Lung (tissue), 12 donors: ENCODE data around the gene XPR1. TPM values are rescaled to one million over a fixed set of nuclear protein-coding genes. Genes with fewer than 3 reads are reported as not detected.

Experiments used
- ATAC-seq: fragments of 200-7000 bp; cut with Tn5 transposase; one replicate; pipeline ENCODE4 v1.9.1; 2020; ENCODE audit warnings: moderate number of reproducible peaks; ENCODE audit not compliant: insufficient read depth, low FRiP score
- DNase-seq, 3 donors: peaks; one replicate each; pipeline ENCODE4 v3.0.0-alpha.2; 2013 to 2017
- H3K27ac ChIP-seq, 2 donors: one replicate each; pipeline ENCODE4 v1.5.1; 2013; ENCODE audit warnings: mild to moderate bottlenecking in 2 of 2, moderate library complexity in 2 of 2, control low read depth in 1 of 2, inconsistent platforms in 1 of 2, low read depth in 1 of 2, low read length in 1 of 2
- H3K27me3 ChIP-seq, 3 donors: one replicate each; pipeline ENCODE4 v1.5.1; 2013; ENCODE audit warnings: low read length in 2 of 3; ENCODE audit not compliant: control insufficient read depth in 3 of 3, insufficient read depth in 3 of 3
- H3K36me3 ChIP-seq, 4 donors: one replicate each; pipeline ENCODE4 v1.5.1; 2013; ENCODE audit warnings: low read length in 4 of 4, mild to moderate bottlenecking in 1 of 4, moderate library complexity in 1 of 4; ENCODE audit not compliant: control insufficient read depth in 4 of 4, insufficient read depth in 4 of 4
- H3K4me1 ChIP-seq, 5 donors: one replicate each; pipeline ENCODE4 v1.5.1; 2013; ENCODE audit warnings: low read length in 5 of 5, mild to moderate bottlenecking in 2 of 5, moderate library complexity in 1 of 5; ENCODE audit not compliant: control insufficient read depth in 5 of 5, insufficient read depth in 5 of 5
- H3K4me3 ChIP-seq: one replicate; pipeline ENCODE4 v1.5.1; 2013; ENCODE audit warnings: mild to moderate bottlenecking, control low read depth, moderate library complexity
- H3K9ac ChIP-seq, 2 donors: one replicate each; pipeline ENCODE4 v1.5.1; 2013; ENCODE audit warnings: low read length in 2 of 2, control low read depth in 1 of 2; ENCODE audit not compliant: insufficient read depth in 1 of 2
- H3K9me3 ChIP-seq, 4 donors: one replicate each; pipeline ENCODE4 v1.5.1; 2013; ENCODE audit warnings: low read length in 3 of 4, mild to moderate bottlenecking in 1 of 4, moderate library complexity in 1 of 4; ENCODE audit not compliant: control insufficient read depth in 4 of 4, insufficient read depth in 3 of 4
- CTCF ChIP-seq: IDR thresholded peaks from 2 replicates; pipeline ENCODE4 v1.5.1; 2012; ENCODE audit warnings: mild to moderate bottlenecking; ENCODE audit errors: control extremely low read depth, extremely low read depth
- WGBS, 2 donors: extraction: QIAGEN DNeasy Blood & Tissue Kit; methylation state at CpG; one replicate each; pipeline ENCODE4 v1.1.7; 2013; 5-methylcytosine and 5-hydroxymethylcytosine counted together
- polyA plus RNA-seq, 2 donors: library from polyadenylated mRNA; stranded (reverse); fragments of 200-250 nt; gene quantifications; one replicate each; pipeline ENCODE4 v1.2.1, GENCODE V29; 2013
- total RNA-seq, 2 donors: library from RNA; depleted of rRNA in 1 of 2; stranded (reverse); fragments of >200 nt in 1 of 2; gene quantifications; one replicate each; pipeline ENCODE4 v1.2.1, GENCODE V29; 2014 to 2021
- donor health status: control.
- donor health status: control.
- donor health status: Bipolar disorder and iron deficiency.
- donor health status: healthy.
- donor health status: DM: yes; HTN: yes; CAD: no.

Gene XPR1
- total and polyA plus RNA-seq, 4 donors, result 7.4 to 44.0 (median 21.9) TPM

- Histone ChIP-seq H3K36me3 (no peaks in the 10 kb centered on the region), H3K9me3 (no peaks in the 10 kb centered on the region), H3K9ac (no peak overlapping the region), H3K27ac (no peak overlapping the region), H3K27me3 (no peaks in the 10 kb centered on the region), H3K4me1 (peaks cover 0 to 14% (median 5%) of the 10 kb centered on the region in 5 donors), H3K4me3 (no peak overlapping the region)
- no peak for ATAC-seq
- TF ChIP-seq CTCF, result no peak
- no peak for DNase-seq
- WGBS, 2 donors, result 87 to 93% methylated on average over 4 of the region's 4 CpGs
Measured at GRCh38 chr1:180620581-180620980, 11.2 kb upstream of the XPR1 start.

- 96 to 98% methylated on average over 10 of the region's 10 CpGs for WGBS, 2 donors
- no peak for TF ChIP-seq CTCF
- no peaks in the 10 kb centered on the region for H3K9me3 ChIP-seq
- H3K4me1 ChIP-seq, result peaks cover 0 to 2% (median 0%) of the 10 kb centered on the region in 5 donors
- H3K9ac ChIP-seq, result no peak overlapping the region
- no peak for DNase-seq
- H3K27me3 ChIP-seq, result no peaks in the 10 kb centered on the region
- ATAC-seq, result no peak
- no peaks in the 10 kb centered on the region for H3K36me3 ChIP-seq
- no peak overlapping the region for H3K4me3 ChIP-seq
- H3K27ac ChIP-seq, result no peak overlapping the region
Measured at GRCh38 chr1:180622658-180623508, 8.9 kb upstream of the XPR1 start.

- WGBS, 2 donors, result 83 to 95% methylated on average over 3 of the region's 3 CpGs
- no peak overlapping the region for H3K27ac ChIP-seq
- no peak for TF ChIP-seq CTCF
- DNase-seq (no peak), ATAC-seq (no peak)
- no peak overlapping the region for H3K4me3 ChIP-seq
- H3K27me3 ChIP-seq, result no peaks in the 10 kb centered on the region
- H3K9ac ChIP-seq, result no peak overlapping the region
- H3K4me1 ChIP-seq, result no peaks in the 10 kb centered on the region
- no peaks in the 10 kb centered on the region for H3K9me3 ChIP-seq
- no peaks in the 10 kb centered on the region for H3K36me3 ChIP-seq
Measured at GRCh38 chr1:180623579-180624347, 8.1 kb upstream of the XPR1 start.
